GM20000 (cell line): ENCODE measurements around the gene FAM98A.

Experiments
- DNase-seq: peaks from one replicate; pipeline ENCODE4 v3.0.0; 2012; ENCODE audit warnings: low spot score
- CTCF ChIP-seq: IDR thresholded peaks from 2 replicates; pipeline ENCODE4 v1.5.1; 2012; ENCODE audit warnings: mild to moderate bottlenecking, control low read depth; ENCODE audit errors: extremely low read depth, missing control alignments

The FAM98A gene

GRCh38 chr2:33599175-33599942, at the start of gene FAM98A:
FAM98A (minus strand) TSS chr2:33599299; CDS start chr2:33599221, 78 bp downstream.
- DNase-seq = peak; percentile 93
- no peak for TF ChIP-seq CTCF

GRCh38 chr2:33645861-33646260, 46.8 kb upstream of the FAM98A start:
- DNase-seq = no peak
- TF ChIP-seq CTCF = no peak

- DNase-seq = no peak
- no peak for TF ChIP-seq CTCF
Observed at GRCh38 chr2:33644215-33644614, 45.1 kb upstream of the FAM98A start.

GRCh38 chr2:33636001-33636400, 36.9 kb upstream of the FAM98A start:
- TF ChIP-seq CTCF = no peak
- DNase-seq = no peak

GRCh38 chr2:33634261-33634910, 35.3 kb upstream of the FAM98A start:
- no peak for DNase-seq

GRCh38 chr2:33633315-33633714, 34.2 kb upstream of the FAM98A start:
- no peak for TF ChIP-seq CTCF
- no peak for DNase-seq

More at GRCh38 chr2:33634261-33634910, 35.3 kb upstream of the FAM98A start:
- no peak for TF ChIP-seq CTCF

- DNase-seq = no peak
Observed at GRCh38 chr2:33632831-33633230, 33.7 kb upstream of the FAM98A start.

More at GRCh38 chr2:33632831-33633230, 33.7 kb upstream of the FAM98A start:
- no peak for TF ChIP-seq CTCF
